IMR-90 (cell line): ENCODE measurements around the gene PKP3. TPM values are rescaled to one million over a fixed set of nuclear protein-coding genes. Genes with fewer than 3 reads are reported as not detected.
A peak's percentile ranks its signal among the peaks of the same experiment; 100 is the strongest.

Source experiments
- ATAC-seq: fragments of 200-7000 bp; cut with Tn5 transposase; 2 replicates; pipeline ENCODE4 v1.9.1; 2020; ENCODE audit warnings: low read depth, mild to moderate bottlenecking, moderate library complexity
- BruUV-seq: library from RNA; stranded (reverse); fragments of 400-500 nt; replicated peaks from 2 replicates; lab custom pipeline; 2021; lab: Mats Ljungman, UMichigan
- CTCF ChIA-PET: fragments of 300-600 bp; formaldehyde crosslinking; extraction: SDS; loops from one replicate; lab custom pipeline; 2021; ENCODE audit warnings: antibody characterized with exemption; lab: Yijun Ruan, JAX
- POLR2A ChIA-PET: fragments of 300-600 bp; sonication (Branson Sonifier 250); formaldehyde crosslinking; loops from one replicate; lab custom pipeline; 2022; ENCODE audit warnings: antibody characterized with exemption; ENCODE audit not compliant: unreplicated experiment; lab: Charles Lee
- DNase-seq: peaks from one replicate; pipeline ENCODE4 v3.0.0; 2013
- H2AFZ ChIP-seq: replicated peaks from 2 replicates; pipeline ENCODE3; 2013; ENCODE audit warnings: low read length, mild to moderate bottlenecking; ENCODE audit not compliant: poor library complexity
- H2AK5ac ChIP-seq: 2 replicates; pipeline ENCODE4 v1.6.1; 2013; ENCODE audit warnings: low read depth, low read length, inconsistent platforms
- H2AK9ac ChIP-seq: replicated peaks from 2 replicates; pipeline ENCODE3; 2013; ENCODE audit warnings: mild to moderate bottlenecking, low read depth, low read length, moderate library complexity; ENCODE audit not compliant: poor library complexity
- H2BK120ac ChIP-seq: 2 replicates; pipeline ENCODE4 v1.6.1; 2013; ENCODE audit warnings: low read depth, low read length, inconsistent platforms
- H2BK15ac ChIP-seq: 3 replicates; pipeline ENCODE4 v1.6.1; 2013; ENCODE audit warnings: low read depth, low read length, inconsistent platforms
- H2BK20ac ChIP-seq: 2 replicates; pipeline ENCODE4 v1.6.1; 2013; ENCODE audit warnings: low read depth, mild to moderate bottlenecking, inconsistent platforms, low read length, moderate library complexity
- H2BK5ac ChIP-seq: 2 replicates; pipeline ENCODE4 v1.6.1; 2013; ENCODE audit warnings: mild to moderate bottlenecking, low read depth, low read length, inconsistent platforms; ENCODE audit not compliant: poor library complexity, severe bottlenecking
- H3K14ac ChIP-seq: replicated peaks from 2 replicates; pipeline ENCODE4 v1.6.1; 2013; ENCODE audit warnings: low read depth, low read length, inconsistent platforms
- H3K18ac ChIP-seq: 2 replicates; pipeline ENCODE4 v1.6.1; 2013; ENCODE audit warnings: low read depth, low read length, control low read depth
- H3K23ac ChIP-seq: 2 replicates; pipeline ENCODE4 v1.6.1; 2013; ENCODE audit warnings: low read depth, low read length, inconsistent platforms
- H3K27ac ChIP-seq: 2 replicates; pipeline ENCODE4 v1.5.1; 2013; ENCODE audit warnings: mild to moderate bottlenecking, control low read depth, low read length; ENCODE audit not compliant: insufficient read depth
- H3K27me3 ChIP-seq: 2 replicates; pipeline ENCODE4 v1.6.1; 2013; ENCODE audit warnings: low read length; ENCODE audit not compliant: control insufficient read depth, insufficient read depth
- H3K36me3 ChIP-seq: 2 replicates; pipeline ENCODE4 v1.6.1; 2013; ENCODE audit warnings: low read length, mixed read lengths; ENCODE audit not compliant: control insufficient read depth, insufficient read depth
- H3K4ac ChIP-seq: 2 replicates; pipeline ENCODE4 v1.6.1; 2013; ENCODE audit warnings: low read depth, low read length, inconsistent platforms
- H3K4me1 ChIP-seq: 2 replicates; pipeline ENCODE4 v1.6.1; 2013; ENCODE audit warnings: low read length, mixed read lengths; ENCODE audit not compliant: control insufficient read depth, insufficient read depth
- H3K4me2 ChIP-seq: 2 replicates; pipeline ENCODE4 v1.6.1; 2013; ENCODE audit warnings: low read depth, mild to moderate bottlenecking, control low read depth, low read length, moderate library complexity
- H3K4me3 ChIP-seq: 2 replicates; pipeline ENCODE4 v1.5.1; 2013; ENCODE audit warnings: low read depth, mild to moderate bottlenecking, control low read depth, low read length, moderate library complexity; ENCODE audit not compliant: insufficient read depth
- H3K56ac ChIP-seq: 2 replicates; pipeline ENCODE4 v1.6.1; 2013; ENCODE audit warnings: low read length, inconsistent platforms; ENCODE audit not compliant: insufficient read depth; ENCODE audit errors: extremely low read depth
- H3K79me1 ChIP-seq, 2 experiments: 2 replicates each; pipeline ENCODE4 v1.6.1; 2013; ENCODE audit warnings: low read length in 2 of 2, inconsistent platforms in 1 of 2, low read depth in 1 of 2
- H3K9ac ChIP-seq: 2 replicates; pipeline ENCODE4 v1.6.1; 2013; ENCODE audit warnings: low read depth, low read length, control low read depth
- H3K9me1 ChIP-seq: 2 replicates; pipeline ENCODE4 v1.6.1; 2013; ENCODE audit warnings: low read length, inconsistent platforms; ENCODE audit not compliant: insufficient read depth
- H3K9me3 ChIP-seq: 2 replicates; pipeline ENCODE4 v1.6.1; 2013; ENCODE audit warnings: low read length; ENCODE audit not compliant: control insufficient read depth, insufficient read depth
- H4K20me1 ChIP-seq: 2 replicates; pipeline ENCODE4 v1.6.1; 2013; ENCODE audit warnings: low read length, inconsistent platforms; ENCODE audit not compliant: insufficient read depth
- H4K5ac ChIP-seq: 2 replicates; pipeline ENCODE4 v1.6.1; 2013; ENCODE audit warnings: mild to moderate bottlenecking, low read depth, low read length, control low read depth
- H4K8ac ChIP-seq, 2 experiments: 2 replicates each; pipeline ENCODE4 v1.6.1; 2013; ENCODE audit warnings: low read depth in 2 of 2, low read length in 2 of 2, control low read depth in 1 of 2, inconsistent platforms in 1 of 2
- H4K91ac ChIP-seq: 2 replicates; pipeline ENCODE4 v1.6.1; 2013; ENCODE audit warnings: low read depth, low read length, inconsistent platforms; ENCODE audit not compliant: insufficient read depth
- MAFK ChIP-seq: IDR thresholded peaks from 2 replicates; pipeline ENCODE4 v1.6.1; 2012; ENCODE audit warnings: low read depth, low read length, improper control_type of control experiment
- MXI1 ChIP-seq: IDR thresholded peaks from 2 replicates; pipeline ENCODE4 v1.6.1; 2012; ENCODE audit warnings: low read depth, mild to moderate bottlenecking, low read length, moderate library complexity, borderline replicate concordance
- POLR2A ChIP-seq: IDR thresholded peaks from 2 replicates; pipeline ENCODE4 v1.6.1; 2012; ENCODE audit warnings: mild to moderate bottlenecking, low read depth, low read length
- WGBS, 2 experiments: methylation state at CpG; one replicate each; pipeline versions ENCODE4 v1.1.5 to v1.1.7; 2013; ENCODE audit warnings: missing lambda C conversion rate in 2 of 2; ENCODE audit not compliant: insufficient read length in 1 of 2; ENCODE audit errors: extremely low coverage in 2 of 2; 5-methylcytosine and 5-hydroxymethylcytosine counted together
- dilution Hi-C: fragments of 300-500 bp; cut with HindIII; formaldehyde crosslinking; loops from one replicate; pipeline ENCODE4 v1.14.3; 2018; ENCODE audit warnings: low sequenced_read_pairs; ENCODE audit not compliant: unreplicated experiment
- in situ Hi-C: fragments of 300-500 bp; cut with MboI; formaldehyde crosslinking; loops from 3 replicates; pipeline ENCODE4 v1.14.3; 2019; ENCODE audit warnings: low sequenced_read_pairs, inconsistent platforms, mixed read lengths
- intact Hi-C: fragments of 100-400 bp; cut with micrococcal nuclease; formaldehyde crosslinking; loops from 2 replicates; pipeline ENCODE4 v1.10.0; 2022
- polyA plus RNA-seq, 3 experiments: library from polyadenylated mRNA; depleted of rRNA; stranded (reverse); fragments of >200 nt; gene quantifications; 2 replicates each; pipeline ENCODE4 v1.2.3, GENCODE V29; 2012; ENCODE audit warnings: low replicate concordance in 1 of 3
- total RNA-seq: library from RNA; depleted of rRNA; stranded (reverse); fragments of >200 nt; gene quantifications from 2 replicates; pipeline ENCODE4 v1.2.3, GENCODE V29; 2012
- TF ChIP-seq, protein P1 (sequence below): conservative IDR thresholded peaks from 2 replicates; pipeline ENCODE4 v1.5.1; 2012; ENCODE audit warnings: mild to moderate bottlenecking, low read depth, low read length, improper control_type of control experiment

The PKP3 gene
- total and polyA plus RNA-seq, 2 of the 4 experiments (the other 2 are of a cell fraction) = 1.5 to 2.2 TPM

DNA sequence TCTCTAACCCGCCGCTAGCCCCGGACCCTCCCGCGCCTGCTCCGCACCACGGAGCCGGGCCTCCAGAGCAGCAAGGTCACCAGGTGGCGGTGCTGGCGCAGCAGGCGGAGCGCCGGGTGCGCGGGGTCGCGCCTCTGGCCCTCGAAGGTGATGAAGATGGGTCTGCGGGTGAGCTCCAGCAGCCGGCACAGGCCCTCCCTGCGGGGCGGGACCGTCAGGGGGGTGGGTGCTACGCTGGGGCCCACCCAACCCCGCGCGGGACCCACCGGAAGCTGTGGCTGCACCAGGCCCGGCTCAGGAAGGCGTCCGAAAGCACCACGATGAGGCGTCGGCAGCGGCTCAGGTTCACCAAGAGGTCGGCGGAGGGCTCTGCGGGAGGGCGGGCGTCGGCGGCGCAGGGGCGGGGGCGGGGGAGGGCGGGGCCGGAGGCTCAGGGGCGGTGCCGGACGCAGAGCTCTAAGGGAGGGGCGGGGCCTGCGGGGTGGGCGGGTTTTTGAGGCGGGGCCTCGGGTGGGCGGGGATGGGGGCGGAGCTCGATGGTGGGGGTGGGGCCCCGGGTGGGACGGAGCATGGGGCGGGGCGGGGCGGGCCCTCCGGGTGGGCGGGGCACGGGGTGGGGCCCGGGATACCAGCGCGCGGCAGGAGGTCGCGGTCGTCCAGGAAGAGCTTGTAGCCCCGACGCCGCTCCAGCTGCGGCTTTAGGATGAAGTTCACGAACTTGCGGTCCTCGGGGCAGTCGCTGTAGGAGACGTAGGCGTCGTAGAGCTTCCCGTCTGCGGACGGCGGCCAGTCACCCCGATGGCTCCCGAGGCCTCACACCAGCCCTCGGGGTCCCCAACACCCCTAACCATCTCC is 13.0 kb downstream of the PKP3 start:
- peak overlapping the region; percentile 6; the same call in 1 of the 2 replicates for H3K27ac ChIP-seq
- ChIA-PET CTCF (interaction anchor here (1.8 kb wide), 1 partner anchor 42 kb away, joined by 12 read pairs; the partner anchor contains the start of gene PTDSS2), POLR2A (interaction anchor here (0.5 to 1.2 kb wide), 2 partner anchors 15 to 157 kb away, joined by 3 to 4 read pairs; no protein-coding TSS in a partner anchor)
- H3K4me3 ChIP-seq = peak overlapping the region; percentile 54
- H2BK5ac ChIP-seq = peak overlapping the region; percentile 39
- H3K14ac ChIP-seq = 0 out of 2 replicates have a peak overlapping the region, but pooled peaks have one; percentile 19
- peak overlapping the region; percentile 61 for H3K4me2 ChIP-seq
- H4K8ac ChIP-seq = peak overlapping the region; percentile 74 to 80; a peak in 3 of 4 replicates
- H4K20me1 ChIP-seq = no peaks in the 10 kb centered on the region
- no peaks in the 10 kb centered on the region for H3K9me1 ChIP-seq
- ATAC-seq = peak; percentile 83
- H3K27me3 ChIP-seq = peaks cover 3% of the 10 kb centered on the region; the same call in 1 of the 2 replicates
- peak overlapping the region; percentile 57; the same call in 1 of the 2 replicates for H2BK120ac ChIP-seq
- no peaks in the 10 kb centered on the region for H3K9me3 ChIP-seq
- no peaks in the 10 kb centered on the region for H3K79me1 ChIP-seq
- peak overlapping the region; percentile 60 for H4K5ac ChIP-seq
- 26% methylated on average over 17 of the region's 91 CpGs; no CpG with 5 or more reads in 1 of the 2 experiments for WGBS, 2 experiments
- H3K9ac ChIP-seq = peak overlapping the region; percentile 37
- intact Hi-C loops = no loop called here
- TF ChIP-seq, protein P1, sequence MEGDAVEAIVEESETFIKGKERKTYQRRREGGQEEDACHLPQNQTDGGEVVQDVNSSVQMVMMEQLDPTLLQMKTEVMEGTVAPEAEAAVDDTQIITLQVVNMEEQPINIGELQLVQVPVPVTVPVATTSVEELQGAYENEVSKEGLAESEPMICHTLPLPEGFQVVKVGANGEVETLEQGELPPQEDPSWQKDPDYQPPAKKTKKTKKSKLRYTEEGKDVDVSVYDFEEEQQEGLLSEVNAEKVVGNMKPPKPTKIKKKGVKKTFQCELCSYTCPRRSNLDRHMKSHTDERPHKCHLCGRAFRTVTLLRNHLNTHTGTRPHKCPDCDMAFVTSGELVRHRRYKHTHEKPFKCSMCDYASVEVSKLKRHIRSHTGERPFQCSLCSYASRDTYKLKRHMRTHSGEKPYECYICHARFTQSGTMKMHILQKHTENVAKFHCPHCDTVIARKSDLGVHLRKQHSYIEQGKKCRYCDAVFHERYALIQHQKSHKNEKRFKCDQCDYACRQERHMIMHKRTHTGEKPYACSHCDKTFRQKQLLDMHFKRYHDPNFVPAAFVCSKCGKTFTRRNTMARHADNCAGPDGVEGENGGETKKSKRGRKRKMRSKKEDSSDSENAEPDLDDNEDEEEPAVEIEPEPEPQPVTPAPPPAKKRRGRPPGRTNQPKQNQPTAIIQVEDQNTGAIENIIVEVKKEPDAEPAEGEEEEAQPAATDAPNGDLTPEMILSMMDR = 0 out of 2 replicates have a peak, but pooled peaks have one; percentile 4
- no peak for TF ChIP-seq MAFK
- TF ChIP-seq POLR2A = no peak
- TF ChIP-seq MXI1 = no peak
- peak overlapping the region; percentile 47 for H2AK9ac ChIP-seq
- no peak overlapping the region for H2BK20ac ChIP-seq
- peak overlapping the region; percentile 43; the same call in 1 of the 2 replicates for H3K4ac ChIP-seq
- dilution Hi-C loops = no loop called here
- H2AK5ac ChIP-seq = no peak overlapping the region
- no peak overlapping the region; the same call in 1 of the 2 replicates for H3K18ac ChIP-seq
- H2AFZ ChIP-seq = peak overlapping the region; percentile 96
- DNase-seq = peak; percentile 65
- BruUV-seq = no TSS peak
- no peak overlapping the region for H4K91ac ChIP-seq
- no peak overlapping the region for H3K23ac ChIP-seq
- no peak overlapping the region; the same call in 2 of the 3 replicates for H2BK15ac ChIP-seq
- in situ Hi-C loops = no loop called here
- H3K4me1 ChIP-seq = peaks cover 3% of the 10 kb centered on the region; the same call in 1 of the 2 replicates
- no peak overlapping the region for H3K56ac ChIP-seq
- H3K36me3 ChIP-seq = no peaks in the 10 kb centered on the region
